ENCODE measurements around the gene PPP4C. TPM values are rescaled to one million over a fixed set of nuclear protein-coding genes. Genes with fewer than 3 reads are reported as not detected.
A peak's percentile ranks its signal among the peaks of the same experiment; 100 is the strongest.
"Not testable (repeated sequence)": the region's sequence is repeated elsewhere in the genome, so short reads cannot be mapped to it uniquely, and the experiment has no call there.

Gene PPP4C
- total RNA-seq, 1 donor from 2014 or later = 128 TPM

DNA sequence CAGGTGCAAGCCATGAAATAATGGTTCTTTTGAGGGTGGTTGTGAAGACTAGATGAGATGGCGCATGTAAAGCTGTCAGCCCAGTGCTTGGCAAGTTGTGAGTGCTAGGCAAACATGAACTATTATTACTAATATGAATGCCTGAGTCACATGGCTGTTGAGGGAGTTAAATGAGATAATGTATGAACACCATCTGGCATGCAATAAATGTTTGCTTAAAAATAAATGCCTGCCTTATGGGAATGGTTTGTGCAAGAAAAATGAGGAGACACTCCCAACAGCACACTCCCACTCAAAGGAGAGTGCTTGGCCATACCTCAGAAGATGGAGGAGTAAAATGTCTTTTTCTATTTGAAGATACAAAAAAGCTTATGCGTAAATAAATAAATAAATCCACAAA, 43.6 kb downstream of the PPP4C start:
- no peak for DNase-seq (ENCODE audit: extremely low spot score, unreplicated experiment)
- Mint-ChIP-seq H3K27me3 (no peaks in the 10 kb centered on the region), H3K36me3 (peaks cover 3% of the 10 kb centered on the region), H3K9me3 (no peaks in the 10 kb centered on the region), H3K27ac (peak overlapping the region; percentile 85), H3K4me1 (ENCODE audit: unreplicated experiment) (peaks cover 19% of the 10 kb centered on the region), H3K4me3 (peak overlapping the region; percentile 49)
- TF ChIP-seq, protein P1, sequence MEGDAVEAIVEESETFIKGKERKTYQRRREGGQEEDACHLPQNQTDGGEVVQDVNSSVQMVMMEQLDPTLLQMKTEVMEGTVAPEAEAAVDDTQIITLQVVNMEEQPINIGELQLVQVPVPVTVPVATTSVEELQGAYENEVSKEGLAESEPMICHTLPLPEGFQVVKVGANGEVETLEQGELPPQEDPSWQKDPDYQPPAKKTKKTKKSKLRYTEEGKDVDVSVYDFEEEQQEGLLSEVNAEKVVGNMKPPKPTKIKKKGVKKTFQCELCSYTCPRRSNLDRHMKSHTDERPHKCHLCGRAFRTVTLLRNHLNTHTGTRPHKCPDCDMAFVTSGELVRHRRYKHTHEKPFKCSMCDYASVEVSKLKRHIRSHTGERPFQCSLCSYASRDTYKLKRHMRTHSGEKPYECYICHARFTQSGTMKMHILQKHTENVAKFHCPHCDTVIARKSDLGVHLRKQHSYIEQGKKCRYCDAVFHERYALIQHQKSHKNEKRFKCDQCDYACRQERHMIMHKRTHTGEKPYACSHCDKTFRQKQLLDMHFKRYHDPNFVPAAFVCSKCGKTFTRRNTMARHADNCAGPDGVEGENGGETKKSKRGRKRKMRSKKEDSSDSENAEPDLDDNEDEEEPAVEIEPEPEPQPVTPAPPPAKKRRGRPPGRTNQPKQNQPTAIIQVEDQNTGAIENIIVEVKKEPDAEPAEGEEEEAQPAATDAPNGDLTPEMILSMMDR (conservative IDR thresholded peaks at IDR 0.05) = no peak

GRCh38 chr16:30120340-30121105, 44.7 kb downstream of the PPP4C start:
- peaks cover 3% of the 10 kb centered on the region for H3K36me3 Mint-ChIP-seq
- peak overlapping the region; percentile 61 for H3K4me3 Mint-ChIP-seq

GRCh38 chr16:30121741-30122571, 46.2 kb downstream of the PPP4C start:
- H3K27me3 Mint-ChIP-seq = no peaks in the 10 kb centered on the region
- peaks cover 3% of the 10 kb centered on the region for H3K36me3 Mint-ChIP-seq
- TF ChIP-seq, protein P1 (conservative IDR thresholded peaks at IDR 0.05) = no peak
- DNase-seq (ENCODE audit: extremely low spot score, unreplicated experiment) = no peak
- peaks cover 22% of the 10 kb centered on the region for H3K4me1 Mint-ChIP-seq (ENCODE audit: unreplicated experiment)
- H3K4me3 Mint-ChIP-seq = peak overlapping the region; percentile 89
- no peaks in the 10 kb centered on the region for H3K9me3 Mint-ChIP-seq
- H3K27ac Mint-ChIP-seq = peak overlapping the region; percentile 85

More at GRCh38 chr16:30120340-30121105, 44.7 kb downstream of the PPP4C start:
- Mint-ChIP-seq H3K27me3 (no peaks in the 10 kb centered on the region), H3K9me3 (no peaks in the 10 kb centered on the region), H3K27ac (peak overlapping the region; percentile 85), H3K4me1 (ENCODE audit: unreplicated experiment) (peaks cover 22% of the 10 kb centered on the region)
- DNase-seq (ENCODE audit: extremely low spot score, unreplicated experiment) = no peak
- TF ChIP-seq, protein P1 (conservative IDR thresholded peaks at IDR 0.05) = no peak

GRCh38 chr16:30122604-30123160, 46.9 kb downstream of the PPP4C start:
- Mint-ChIP-seq H3K4me1 (ENCODE audit: unreplicated experiment) (peaks cover 22% of the 10 kb centered on the region), H3K27ac (peak overlapping the region; percentile 46), H3K27me3 (no peaks in the 10 kb centered on the region), H3K9me3 (no peaks in the 10 kb centered on the region), H3K4me3 (peak overlapping the region; percentile 89), H3K36me3 (peaks cover 3% of the 10 kb centered on the region)
- DNase-seq (ENCODE audit: extremely low spot score, unreplicated experiment) = no peak
- TF ChIP-seq, protein P1 (conservative IDR thresholded peaks at IDR 0.05) = no peak

- TF ChIP-seq, protein P1 (conservative IDR thresholded peaks at IDR 0.05) = no peak
- Mint-ChIP-seq H3K4me3 (no peak overlapping the region), H3K9me3 (no peaks in the 10 kb centered on the region), H3K27me3 (no peaks in the 10 kb centered on the region), H3K27ac (no peak overlapping the region), H3K4me1 (ENCODE audit: unreplicated experiment) (peaks cover 17% of the 10 kb centered on the region), H3K36me3 (no peaks in the 10 kb centered on the region)
- no peak for DNase-seq (ENCODE audit: extremely low spot score, unreplicated experiment)
Measured at GRCh38 chr16:30124985-30125379, 49.2 kb downstream of the PPP4C start.

DNA sequence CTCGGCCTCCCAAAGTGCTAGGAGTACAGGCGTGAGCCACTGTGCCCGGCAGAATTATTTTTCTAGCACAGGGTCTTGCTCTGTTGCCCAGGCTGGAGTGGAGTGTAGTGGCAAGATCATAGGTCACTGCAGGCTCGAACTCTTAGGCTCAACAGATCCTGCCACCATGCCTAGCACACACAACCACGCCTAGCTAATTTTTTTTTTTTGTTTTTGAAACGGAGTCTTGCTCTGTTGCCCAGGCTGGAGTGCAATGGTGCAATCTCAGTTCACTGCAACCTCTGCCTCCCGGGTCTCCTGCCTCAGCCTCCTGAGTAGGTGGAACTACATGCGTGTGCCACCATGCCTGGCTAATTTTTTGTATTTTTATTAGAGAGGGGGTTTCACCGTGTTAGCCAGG, 49.9 kb downstream of the PPP4C start:
- not testable (repeated sequence) for DNase-seq (ENCODE audit: extremely low spot score, unreplicated experiment); H3K4me3 Mint-ChIP-seq; H3K36me3 Mint-ChIP-seq; H3K9me3 Mint-ChIP-seq; H3K27ac Mint-ChIP-seq; H3K27me3 Mint-ChIP-seq
- H3K4me1 Mint-ChIP-seq (ENCODE audit: unreplicated experiment) = peaks cover 17% of the 10 kb centered on the region

Data from type B pancreatic cell (in vitro differentiated cells).